OCI-LY1 (cell line): ENCODE data around the gene PRMT3.

Experiments
- H2AFZ ChIP-seq: fragments of 200-600 bp; sonication (generic), shearing (Covaris generic); 2 replicates; pipeline ENCODE4 v1.6.0; 2014; ENCODE audit warnings: antibody characterized with exemption, mild to moderate bottlenecking, low read length
- H3F3A ChIP-seq: fragments of 200-600 bp; sonication (generic), shearing (Covaris generic); 2 replicates; pipeline ENCODE4 v1.6.0; 2014; ENCODE audit warnings: mild to moderate bottlenecking, antibody characterized with exemption, low read length, moderate library complexity; ENCODE audit not compliant: insufficient read depth
- H3K27ac ChIP-seq: fragments of 200-600 bp; sonication (generic); 2 replicates; pipeline ENCODE4 v1.5.1; 2014; ENCODE audit warnings: low read length, mixed run types, mild to moderate bottlenecking, low read depth; ENCODE audit not compliant: poor library complexity, severe bottlenecking
- H3K27me3 ChIP-seq: fragments of 200-600 bp; sonication (generic); 2 replicates; pipeline ENCODE4 v1.6.0; 2014; ENCODE audit warnings: antibody characterized with exemption, mild to moderate bottlenecking, low read length, moderate library complexity; ENCODE audit not compliant: insufficient read depth
- H3K36me3 ChIP-seq: fragments of 200-600 bp; sonication (generic); 2 replicates; pipeline ENCODE4 v1.6.1; 2014; ENCODE audit warnings: mild to moderate bottlenecking, antibody characterized with exemption, low read length, moderate library complexity, mixed read lengths; ENCODE audit not compliant: insufficient read depth
- H3K4me1 ChIP-seq: fragments of 200-600 bp; sonication (generic); 2 replicates; pipeline ENCODE4 v1.5.1; 2014; ENCODE audit warnings: mild to moderate bottlenecking, low read length, moderate library complexity; ENCODE audit not compliant: insufficient read depth, severe bottlenecking
- H3K4me2 ChIP-seq: fragments of 200-600 bp; sonication (generic), shearing (Covaris generic); 2 replicates; pipeline ENCODE4 v1.6.1; 2014; ENCODE audit warnings: low read length
- H3K4me3 ChIP-seq: fragments of 200-600 bp; sonication (generic); 2 replicates; pipeline ENCODE4 v1.5.1; 2014; ENCODE audit warnings: low read length, low read depth, mild to moderate bottlenecking, mixed read lengths; ENCODE audit not compliant: poor library complexity, severe bottlenecking
- H3K79me2 ChIP-seq: fragments of 200-600 bp; shearing (Covaris generic); 2 replicates; pipeline ENCODE4 v1.6.1; 2016; ENCODE audit warnings: mixed run types, low read length, mixed read lengths; ENCODE audit not compliant: insufficient read depth
- H3K9ac ChIP-seq: fragments of 200-600 bp; sonication (generic), shearing (Covaris generic); 2 replicates; pipeline ENCODE4 v1.6.1; 2014; ENCODE audit warnings: mild to moderate bottlenecking, low read length, mixed read lengths
- H3K9me2 ChIP-seq: fragments of 200-600 bp; sonication (generic), shearing (Covaris generic); 2 replicates; pipeline ENCODE4 v1.6.1; 2014; ENCODE audit warnings: low read depth, mild to moderate bottlenecking, low read length, mixed read lengths
- H3K9me3 ChIP-seq: fragments of 200-600 bp; shearing (Covaris generic); 2 replicates; pipeline ENCODE4 v1.6.1; 2014; ENCODE audit warnings: low read length, mixed read lengths
- H4K20me1 ChIP-seq: fragments of 200-600 bp; sonication (generic), shearing (Covaris generic); 2 replicates; pipeline ENCODE4 v1.6.0; 2016; ENCODE audit warnings: mild to moderate bottlenecking, low read length; ENCODE audit not compliant: insufficient read depth
- CTCF ChIP-seq: fragments of 200-600 bp; sonication (generic), shearing (Covaris generic); IDR thresholded peaks from 2 replicates; pipeline ENCODE4 v1.5.1; 2017; ENCODE audit warnings: mild to moderate bottlenecking, antibody characterized with exemption, low read length, moderate library complexity, mixed read lengths
- EZH2 ChIP-seq: fragments of 200-600 bp; sonication (generic), shearing (Covaris generic); IDR thresholded peaks from 2 replicates; pipeline ENCODE4 v1.8.0; 2017; ENCODE audit warnings: borderline replicate concordance, mixed run types, mild to moderate bottlenecking, antibody characterized with exemption, low read length, moderate library complexity, mixed read lengths

Gene PRMT3

GRCh38 chr11:20451568-20451967 is 64.1 kb downstream of the PRMT3 start:
- Histone ChIP-seq H2AFZ (no peak overlapping the region), H3K36me3 (peaks cover 38% of the 10 kb centered on the region), H3F3A (no peaks in the 10 kb centered on the region), H3K27ac (no peak overlapping the region), H3K4me2 (no peak overlapping the region), H3K4me3 (no peak overlapping the region), H3K9ac (no peak overlapping the region), H4K20me1 (no peaks in the 10 kb centered on the region), H3K27me3 (no peaks in the 10 kb centered on the region), H3K4me1 (no peaks in the 10 kb centered on the region), H3K9me2 (no peaks in the 10 kb centered on the region), H3K9me3 (no peaks in the 10 kb centered on the region), H3K79me2 (no peaks in the 10 kb centered on the region)
- TF ChIP-seq CTCF, result no peak
- no peak for TF ChIP-seq EZH2

GRCh38 chr11:20452585-20452984 is 65.1 kb downstream of the PRMT3 start:
- no peak overlapping the region for H3K4me2 ChIP-seq
- no peaks in the 10 kb centered on the region for H3F3A ChIP-seq
- no peak overlapping the region for H3K4me3 ChIP-seq
- no peaks in the 10 kb centered on the region for H3K4me1 ChIP-seq
- H3K36me3 ChIP-seq, result peaks cover 38% of the 10 kb centered on the region
- H3K9me3 ChIP-seq, result no peaks in the 10 kb centered on the region
- no peaks in the 10 kb centered on the region for H3K79me2 ChIP-seq
- H2AFZ ChIP-seq, result no peak overlapping the region
- no peak overlapping the region for H3K9ac ChIP-seq
- H4K20me1 ChIP-seq, result no peaks in the 10 kb centered on the region
- no peak for TF ChIP-seq EZH2
- no peak for TF ChIP-seq CTCF
- no peaks in the 10 kb centered on the region for H3K9me2 ChIP-seq
- H3K27me3 ChIP-seq, result no peaks in the 10 kb centered on the region
- H3K27ac ChIP-seq, result no peak overlapping the region

- Histone ChIP-seq H3K27me3 (no peaks in the 10 kb centered on the region), H3K4me1 (no peaks in the 10 kb centered on the region), H4K20me1 (no peaks in the 10 kb centered on the region), H3K9me3 (no peaks in the 10 kb centered on the region), H3K79me2 (no peaks in the 10 kb centered on the region), H3K36me3 (peaks cover 35% of the 10 kb centered on the region), H3K9me2 (no peaks in the 10 kb centered on the region), H3K4me2 (no peak overlapping the region), H3K27ac (no peak overlapping the region), H2AFZ (no peak overlapping the region), H3F3A (no peaks in the 10 kb centered on the region), H3K9ac (no peak overlapping the region), H3K4me3 (no peak overlapping the region)
- TF ChIP-seq CTCF (no peak), EZH2 (no peak)
Measured at GRCh38 chr11:20453657-20454316, 66.3 kb downstream of the PRMT3 start.
